NT2/D1 (cell line): Measurements from ENCODE around the gene ACAP3.

ENCODE experiments used
- YY1 ChIP-seq: IDR thresholded peaks from 2 replicates; pipeline ENCODE4 v1.6.1; 2011; ENCODE audit not compliant: insufficient read length, insufficient read depth
- ZNF274 ChIP-seq: IDR thresholded peaks from 2 replicates; pipeline ENCODE4 v1.6.1; 2011; ENCODE audit warnings: mild to moderate bottlenecking, low read depth, low read length

DNA sequence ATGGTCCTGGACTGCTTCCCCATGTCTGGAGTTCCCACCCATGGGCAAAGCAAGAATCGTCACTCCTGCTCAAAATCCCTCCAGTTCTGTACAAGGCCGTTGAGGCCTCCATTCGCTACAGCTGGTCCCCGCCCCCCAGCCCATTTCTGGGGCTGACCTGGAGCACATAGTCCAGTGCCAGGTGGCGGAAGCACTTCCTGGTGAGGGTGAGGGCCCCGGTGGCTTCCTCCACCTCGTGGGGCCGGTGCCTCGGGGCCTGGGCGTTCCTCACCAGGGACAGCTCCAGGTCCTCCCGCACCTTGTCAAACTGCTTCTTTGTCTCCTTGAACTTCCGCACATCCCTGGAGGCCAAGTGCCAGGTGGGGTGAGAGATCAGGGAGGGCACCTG, 7.4 kb downstream of the ACAP3 start:
- TF ChIP-seq ZNF274 (no peak), YY1 (no peak)
